D341Med (cell line): ENCODE results near the gene FILIP1L.
"Not testable (repeated sequence)": the region's sequence is repeated elsewhere in the genome, so short reads cannot be mapped to it uniquely, and the experiment has no call there.

Experiments used
- DNase-seq: peaks from one replicate; pipeline ENCODE4 v3.0.0; 2012; ENCODE audit warnings: low spot score

FILIP1L gene

GRCh38 chr3:100073714-100074307 is 40.5 kb downstream of the FILIP1L start:
- DNase-seq, result peak; percentile 33

GRCh38 chr3:100073049-100073713 is 41.1 kb downstream of the FILIP1L start:
- no peak for DNase-seq

GRCh38 chr3:100072326-100073048 is 41.8 kb downstream of the FILIP1L start:
- DNase-seq, result no peak

GRCh38 chr3:100069472-100069871 is 44.8 kb downstream of the FILIP1L start:
- no peak for DNase-seq

GRCh38 chr3:100068826-100069225 is 45.5 kb downstream of the FILIP1L start:
- DNase-seq, result peak; percentile 83

GRCh38 chr3:100067589-100067988 is 46.7 kb downstream of the FILIP1L start:
- no peak for DNase-seq

GRCh38 chr3:100063929-100064461 is 50.3 kb downstream of the FILIP1L start:
- DNase-seq, result no peak

- no peak for DNase-seq
These were observed 51.6 kb downstream of the FILIP1L start for GRCh38 chr3:100062665-100063064.

GRCh38 chr3:100060685-100061484 is 53.4 kb downstream of the FILIP1L start:
- DNase-seq, result no peak

GRCh38 chr3:100059472-100059871 is 54.8 kb downstream of the FILIP1L start:
- no peak for DNase-seq

GRCh38 chr3:100057716-100058575 is 56.4 kb downstream of the FILIP1L start:
- no peak for DNase-seq

GRCh38 chr3:100053951-100054620 is 60.2 kb downstream of the FILIP1L start:
- DNase-seq, result no peak

GRCh38 chr3:100051513-100051912 is 62.8 kb downstream of the FILIP1L start:
- not testable (repeated sequence) for DNase-seq

- no peak for DNase-seq
These were observed 66.1 kb downstream of the FILIP1L start for GRCh38 chr3:100048248-100048647.

GRCh38 chr3:100047455-100048141 is 66.7 kb downstream of the FILIP1L start:
- no peak for DNase-seq

- no peak for DNase-seq
These were observed 67.3 kb downstream of the FILIP1L start for GRCh38 chr3:100046986-100047385.

- DNase-seq, result no peak
These were observed 68.6 kb downstream of the FILIP1L start for GRCh38 chr3:100045696-100046095.

GRCh38 chr3:100044369-100044768 is 69.9 kb downstream of the FILIP1L start:
- DNase-seq, result no peak

- no peak for DNase-seq
These were observed 71.0 kb downstream of the FILIP1L start for GRCh38 chr3:100043271-100043670.
